Measurements from ENCODE around the gene PRPF8. TPM values are rescaled to one million over a fixed set of nuclear protein-coding genes. Genes with fewer than 3 reads are reported as not detected.

PRPF8 gene
- total RNA-seq: 374 and 375 TPM in 2 replicates

DNA sequence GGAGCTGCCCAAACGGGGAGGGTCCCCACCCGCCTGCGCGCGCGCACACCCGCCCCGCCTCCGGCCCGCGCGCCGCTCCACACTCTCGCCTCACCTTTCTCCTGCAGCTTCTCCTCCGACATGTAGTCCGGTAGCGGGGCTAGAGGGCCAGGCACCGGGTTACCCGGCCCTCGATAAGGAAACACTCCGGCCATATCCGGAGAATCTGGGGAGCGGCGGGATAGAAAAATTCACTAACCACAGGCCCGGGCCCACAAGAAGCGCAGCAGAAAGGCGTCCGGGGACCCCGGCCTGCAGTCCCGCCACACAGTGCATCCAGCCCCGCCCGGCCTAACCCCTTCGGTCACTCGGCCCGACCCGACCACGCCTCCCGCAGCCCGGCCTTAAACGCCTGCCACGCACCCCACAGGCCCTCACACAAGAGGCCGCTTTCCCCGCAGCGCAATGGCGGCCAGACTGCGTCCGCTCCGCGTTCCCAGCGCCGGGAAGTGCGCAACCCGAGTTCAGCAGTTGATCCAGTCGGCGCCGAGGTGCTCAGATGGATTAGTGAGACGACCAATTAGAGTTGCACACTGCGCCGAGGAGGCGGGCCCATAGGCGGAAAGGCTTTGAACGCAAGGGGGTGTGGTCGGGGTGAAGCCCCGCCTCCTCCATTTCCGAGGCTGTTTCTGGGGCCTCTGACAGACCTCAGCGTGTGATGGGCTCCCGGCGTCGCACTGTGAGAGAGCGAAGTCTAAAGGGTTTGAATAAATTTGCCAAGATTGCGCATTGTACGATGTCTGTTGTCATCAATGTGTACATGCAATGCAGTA lies at the start of gene PRPF8:
Gene PRPF8 (minus strand): TSS at position 490 of the 812 bp plus-strand sequence. CDS start 296 bp downstream, at position 194.
- intact Hi-C loops (cut with micrococcal nuclease): loop anchor here (1.0 to 2.0 kb wide), 3 partner anchors 32 to 346 kb away; partner anchors contain the start of genes DPH1 and RILP

DNA sequence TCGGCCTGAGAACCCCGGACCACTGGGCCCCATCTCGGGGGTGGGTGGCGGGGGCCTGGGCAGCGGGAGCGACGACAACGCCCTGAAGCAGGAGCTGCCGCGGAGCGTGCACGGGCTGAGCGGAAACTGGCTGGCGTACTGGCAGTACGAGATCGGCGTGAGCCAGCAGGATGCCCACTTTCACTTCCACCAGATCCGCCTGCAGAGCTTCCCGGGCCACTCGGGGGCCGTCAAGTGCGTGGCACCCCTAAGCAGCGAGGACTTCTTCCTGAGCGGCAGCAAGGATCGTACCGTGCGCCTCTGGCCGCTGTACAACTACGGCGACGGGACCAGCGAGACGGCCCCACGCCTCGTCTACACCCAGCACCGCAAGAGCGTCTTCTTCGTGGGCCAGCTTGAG lies 49.1 kb upstream of the PRPF8 start:
- intact Hi-C loops (cut with micrococcal nuclease): no loop called here

- intact Hi-C loops (cut with micrococcal nuclease): no loop called here
These were observed 48.2 kb upstream of the PRPF8 start for GRCh38 chr17:1732833-1733321.

DNA sequence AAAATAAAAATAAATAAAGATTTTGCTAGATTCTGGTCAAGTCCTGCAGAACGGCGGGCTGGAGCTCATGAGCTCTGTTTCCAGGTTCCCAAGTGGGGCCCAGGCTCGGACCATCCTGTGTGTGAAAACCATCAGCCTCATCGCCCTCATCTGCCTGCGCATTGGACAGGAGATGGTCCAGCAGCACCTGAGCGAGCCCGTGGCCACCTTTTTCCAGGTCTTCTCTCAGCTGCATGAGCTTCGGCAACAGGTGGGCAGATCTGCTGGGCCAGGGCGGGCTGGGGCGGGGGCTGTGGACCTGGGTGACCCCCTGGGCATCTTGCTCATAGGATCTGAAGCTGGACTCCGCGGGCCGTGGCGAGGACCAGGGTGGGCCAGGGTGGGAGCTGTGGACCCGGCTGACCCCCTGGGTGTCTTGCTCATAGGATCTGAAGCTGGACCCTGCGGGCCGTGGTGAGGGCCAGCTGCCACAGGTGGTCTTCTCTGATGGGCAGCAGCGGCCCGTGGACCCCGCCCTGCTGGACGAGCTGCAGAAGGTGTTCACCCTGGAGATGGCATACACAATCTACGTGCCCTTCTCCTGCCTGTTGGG lies 47.7 kb upstream of the PRPF8 start:
- intact Hi-C loops (cut with micrococcal nuclease): no loop called here

DNA sequence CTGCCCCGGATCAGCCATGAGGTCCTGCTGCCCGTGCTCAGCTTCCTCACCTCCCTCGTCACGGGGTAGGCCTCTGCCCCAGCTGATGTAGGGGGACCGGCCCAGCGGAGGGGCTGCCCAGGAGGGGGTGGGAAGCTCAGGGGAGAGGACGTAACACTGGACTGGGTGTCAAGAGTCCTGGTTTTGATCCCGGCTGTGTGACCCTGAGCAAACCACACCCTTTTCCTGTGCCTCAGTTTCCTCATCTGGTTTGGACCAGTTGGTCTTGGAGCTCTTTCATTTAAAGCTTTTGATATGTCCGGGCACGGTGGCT lies 46.5 kb upstream of the PRPF8 start:
- intact Hi-C loops (cut with micrococcal nuclease): no loop called here

DNA sequence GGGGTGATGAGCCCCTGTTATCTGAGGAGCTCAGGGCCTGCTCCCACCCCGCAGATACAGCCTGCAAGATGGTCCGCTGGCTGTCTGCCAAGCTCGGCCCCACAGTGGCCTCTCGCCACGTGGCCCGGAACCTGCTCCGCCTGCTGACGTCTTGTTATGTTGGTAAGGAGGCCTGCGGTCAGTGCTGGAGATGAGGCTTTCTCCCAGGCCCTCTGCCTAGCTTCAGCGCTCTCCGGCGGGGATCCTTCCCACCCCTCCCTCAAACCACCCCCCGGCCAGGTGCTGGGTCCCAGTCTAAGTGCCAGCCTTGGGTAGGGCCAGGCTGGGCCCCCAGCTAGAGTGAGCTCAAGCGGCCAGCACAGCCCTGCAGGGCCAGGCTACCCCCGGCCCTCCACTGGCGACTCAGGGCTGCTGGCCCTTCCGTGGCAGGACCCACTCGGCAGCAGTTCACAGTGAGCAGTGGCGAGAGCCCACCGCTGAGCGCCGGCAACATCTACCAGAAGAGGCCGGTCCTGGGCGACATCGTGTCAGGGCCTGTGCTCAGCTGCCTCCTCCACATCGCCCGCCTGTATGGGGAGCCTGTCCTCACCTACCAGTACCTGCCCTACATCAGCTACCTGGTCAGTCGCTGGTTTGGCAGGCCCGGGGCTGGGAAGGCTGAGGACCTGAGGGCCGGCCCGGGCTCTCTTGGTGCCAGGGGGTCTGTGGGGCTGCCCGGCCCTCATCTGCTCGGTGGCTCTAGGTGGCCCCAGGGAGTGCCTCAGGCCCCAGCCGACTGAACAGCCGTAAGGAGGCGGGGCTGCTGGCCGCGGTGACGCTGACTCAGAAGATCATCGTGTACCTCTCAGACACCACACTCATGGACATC lies 45.9 kb upstream of the PRPF8 start:
- intact Hi-C loops (cut with micrococcal nuclease): no loop called here

- intact Hi-C loops (cut with micrococcal nuclease): no loop called here
These were observed 45.3 kb upstream of the PRPF8 start for GRCh38 chr17:1729966-1730325.

DNA sequence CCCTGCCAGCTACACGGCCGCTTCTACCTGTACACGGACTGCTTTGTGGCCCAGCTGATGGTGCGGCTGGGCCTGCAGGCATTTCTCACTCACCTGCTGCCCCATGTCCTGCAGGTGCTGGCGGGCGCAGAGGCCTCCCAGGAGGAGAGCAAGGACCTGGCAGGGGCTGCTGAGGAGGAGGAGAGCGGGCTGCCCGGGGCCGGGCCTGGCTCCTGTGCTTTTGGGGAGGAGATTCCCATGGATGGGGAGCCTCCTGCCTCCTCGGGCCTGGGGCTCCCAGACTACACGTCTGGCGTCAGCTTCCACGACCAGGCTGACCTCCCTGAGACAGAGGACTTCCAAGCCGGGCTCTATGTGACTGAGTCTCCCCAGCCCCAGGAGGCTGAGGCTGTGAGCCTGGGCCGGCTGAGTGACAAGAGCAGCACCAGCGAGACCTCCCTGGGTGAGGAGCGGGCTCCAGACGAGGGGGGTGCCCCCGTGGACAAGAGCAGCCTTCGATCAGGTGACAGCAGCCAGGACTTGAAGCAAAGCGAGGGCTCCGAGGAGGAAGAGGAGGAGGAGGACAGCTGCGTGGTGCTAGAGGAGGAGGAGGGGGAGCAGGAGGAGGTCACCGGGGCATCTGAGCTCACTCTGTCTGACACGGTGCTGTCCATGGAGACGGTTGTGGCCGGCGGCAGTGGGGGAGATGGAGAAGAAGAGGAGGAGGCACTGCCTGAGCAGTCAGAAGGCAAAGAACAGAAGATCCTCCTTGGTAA lies 43.4 kb upstream of the PRPF8 start:
- intact Hi-C loops (cut with micrococcal nuclease): no loop called here

GRCh38 chr17:1727258-1727789 lies 42.7 kb upstream of the PRPF8 start:
- intact Hi-C loops (cut with micrococcal nuclease): no loop called here

DNA sequence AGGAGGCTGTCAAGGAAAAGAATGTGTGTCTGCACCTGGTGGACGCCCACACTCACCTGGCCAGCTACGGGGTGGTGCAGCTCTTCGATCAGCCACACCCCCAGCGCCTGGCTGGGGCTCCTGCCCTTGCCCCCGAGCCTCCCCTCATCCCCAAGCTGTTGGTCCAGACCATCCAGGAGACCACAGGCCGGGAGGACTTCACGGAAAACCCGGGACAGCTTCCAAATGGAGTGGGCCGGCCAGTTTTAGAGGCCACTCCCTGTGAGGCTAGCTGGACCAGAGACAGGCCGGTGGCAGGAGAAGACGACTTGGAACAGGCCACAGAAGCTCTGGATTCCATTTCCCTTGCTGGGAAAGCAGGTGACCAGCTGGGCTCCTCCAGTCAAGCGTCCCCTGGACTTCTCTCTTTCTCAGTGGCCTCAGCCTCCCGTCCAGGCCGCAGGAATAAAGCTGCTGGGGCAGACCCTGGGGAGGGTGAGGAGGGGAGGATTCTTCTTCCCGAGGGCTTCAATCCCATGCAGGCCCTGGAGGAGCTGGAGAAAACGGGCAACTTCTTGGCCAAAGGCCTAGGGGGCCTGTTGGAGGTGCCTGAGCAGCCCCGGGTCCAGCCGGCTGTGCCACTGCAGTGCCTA lies 42.1 kb upstream of the PRPF8 start:
- intact Hi-C loops (cut with micrococcal nuclease): no loop called here

DNA sequence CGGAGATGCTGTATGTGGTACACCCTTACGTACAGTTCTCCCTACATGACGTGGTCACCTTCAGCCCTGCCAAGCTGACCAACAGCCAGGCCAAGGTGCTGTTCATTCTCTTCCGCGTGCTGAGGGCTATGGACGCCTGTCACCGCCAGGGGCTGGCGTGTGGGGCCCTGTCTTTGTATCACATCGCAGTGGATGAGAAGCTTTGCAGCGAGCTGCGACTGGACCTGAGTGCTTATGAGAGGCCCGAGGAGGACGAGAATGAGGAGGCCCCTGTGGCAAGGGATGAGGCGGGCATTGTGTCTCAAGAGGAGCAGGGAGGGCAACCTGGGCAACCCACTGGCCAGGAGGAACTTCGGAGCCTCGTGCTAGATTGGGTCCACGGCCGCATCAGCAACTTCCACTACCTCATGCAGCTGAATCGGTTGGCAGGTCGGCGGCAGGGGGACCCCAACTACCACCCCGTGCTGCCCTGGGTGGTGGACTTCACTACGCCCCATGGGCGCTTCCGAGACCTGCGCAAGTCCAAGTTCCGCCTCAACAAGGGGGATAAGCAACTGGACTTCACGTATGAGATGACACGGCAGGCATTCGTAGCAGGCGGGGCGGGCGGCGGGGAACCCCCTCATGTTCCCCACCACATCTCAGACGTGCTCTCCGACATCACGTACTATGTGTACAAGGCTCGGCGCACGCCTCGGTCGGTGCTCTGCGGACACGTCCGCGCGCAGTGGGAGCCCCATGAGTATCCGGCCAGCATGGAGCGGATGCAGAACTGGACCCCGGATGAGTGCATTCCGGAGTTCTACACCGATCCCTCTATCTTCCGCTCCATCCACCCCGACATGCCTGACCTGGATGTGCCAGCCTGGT lies 41.2 kb upstream of the PRPF8 start:
- intact Hi-C loops (cut with micrococcal nuclease): loop anchor here (2.0 kb wide), 1 partner anchor 147 kb away; no protein-coding TSS in a partner anchor

DNA sequence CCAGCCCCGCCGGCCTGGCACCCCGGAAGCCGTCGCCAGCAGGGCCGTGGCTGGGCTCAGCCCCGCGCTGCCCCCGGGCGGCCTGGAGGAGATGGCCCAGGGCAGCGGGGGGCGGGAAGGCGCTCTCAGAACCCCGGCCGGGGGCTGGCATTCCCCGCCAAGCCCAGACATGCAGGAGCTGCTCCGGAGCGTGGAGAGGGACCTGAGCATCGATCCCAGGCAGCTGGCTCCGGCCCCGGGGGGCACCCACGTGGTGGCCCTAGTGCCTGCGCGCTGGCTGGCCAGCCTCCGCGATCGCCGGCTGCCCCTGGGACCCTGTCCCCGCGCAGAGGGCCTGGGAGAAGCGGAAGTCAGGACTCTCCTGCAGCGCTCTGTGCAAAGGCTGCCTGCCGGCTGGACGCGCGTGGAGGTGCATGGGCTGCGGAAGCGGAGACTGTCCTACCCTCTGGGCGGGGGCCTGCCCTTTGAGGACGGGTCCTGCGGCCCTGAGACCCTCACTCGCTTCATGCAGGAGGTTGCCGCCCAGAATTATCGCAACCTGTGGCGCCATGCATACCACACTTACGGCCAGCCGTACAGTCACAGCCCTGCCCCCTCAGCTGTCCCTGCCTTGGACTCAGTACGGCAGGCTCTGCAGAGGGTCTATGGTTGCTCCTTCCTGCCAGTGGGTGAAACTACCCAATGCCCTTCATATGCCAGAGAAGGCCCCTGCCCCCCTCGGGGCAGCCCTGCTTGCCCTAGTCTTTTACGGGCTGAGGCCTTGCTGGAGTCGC lies 40.4 kb upstream of the PRPF8 start:
- intact Hi-C loops (cut with micrococcal nuclease): loop anchor here (2.0 to 5.0 kb wide), 2 partner anchors 57 to 148 kb away; no protein-coding TSS in a partner anchor

- intact Hi-C loops (cut with micrococcal nuclease): loop anchor here (2.0 to 5.0 kb wide), 2 partner anchors 58 to 148 kb away; no protein-coding TSS in a partner anchor
These were observed 39.7 kb upstream of the PRPF8 start, which contains the start of gene WDR81 for GRCh38 chr17:1724351-1724868. WDR81 (plus strand) TSS chr17:1724704; CDS start chr17:1724960, 256 bp downstream.

- intact Hi-C loops (cut with micrococcal nuclease): loop anchor here (5.0 kb wide), 1 partner anchor 60 kb away; no protein-coding TSS in a partner anchor
These were observed 37.4 kb upstream of the PRPF8 start for GRCh38 chr17:1722022-1722421.

DNA sequence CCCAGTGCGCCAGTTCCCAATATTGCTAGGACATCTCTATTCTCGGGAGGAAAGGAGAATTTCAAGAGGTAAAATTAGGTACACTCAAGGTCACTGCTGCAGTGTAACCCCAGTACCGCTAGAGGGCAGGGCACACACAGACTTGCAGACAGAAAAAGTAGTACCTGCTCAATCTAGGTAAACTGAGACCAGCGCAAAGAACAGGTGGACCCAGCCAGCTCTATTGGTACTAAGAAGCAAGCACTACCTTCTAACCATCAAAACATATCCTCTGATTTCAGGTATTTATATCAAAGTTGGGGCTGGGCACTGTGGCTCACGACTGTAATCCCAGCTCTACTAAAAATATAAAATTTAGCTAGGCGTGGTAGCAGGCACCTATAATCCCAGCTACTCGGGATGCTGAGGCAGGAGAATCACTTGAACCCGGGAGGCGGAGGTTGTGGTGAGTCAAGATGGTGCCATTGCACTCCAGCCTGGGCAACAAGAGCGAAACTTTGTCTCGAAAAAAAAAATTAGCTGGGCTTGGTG lies 36.3 kb upstream of the PRPF8 start:
- intact Hi-C loops (cut with micrococcal nuclease): loop anchor here (2.0 to 5.0 kb wide), 2 partner anchors 44 to 61 kb away; no protein-coding TSS in a partner anchor

DNA sequence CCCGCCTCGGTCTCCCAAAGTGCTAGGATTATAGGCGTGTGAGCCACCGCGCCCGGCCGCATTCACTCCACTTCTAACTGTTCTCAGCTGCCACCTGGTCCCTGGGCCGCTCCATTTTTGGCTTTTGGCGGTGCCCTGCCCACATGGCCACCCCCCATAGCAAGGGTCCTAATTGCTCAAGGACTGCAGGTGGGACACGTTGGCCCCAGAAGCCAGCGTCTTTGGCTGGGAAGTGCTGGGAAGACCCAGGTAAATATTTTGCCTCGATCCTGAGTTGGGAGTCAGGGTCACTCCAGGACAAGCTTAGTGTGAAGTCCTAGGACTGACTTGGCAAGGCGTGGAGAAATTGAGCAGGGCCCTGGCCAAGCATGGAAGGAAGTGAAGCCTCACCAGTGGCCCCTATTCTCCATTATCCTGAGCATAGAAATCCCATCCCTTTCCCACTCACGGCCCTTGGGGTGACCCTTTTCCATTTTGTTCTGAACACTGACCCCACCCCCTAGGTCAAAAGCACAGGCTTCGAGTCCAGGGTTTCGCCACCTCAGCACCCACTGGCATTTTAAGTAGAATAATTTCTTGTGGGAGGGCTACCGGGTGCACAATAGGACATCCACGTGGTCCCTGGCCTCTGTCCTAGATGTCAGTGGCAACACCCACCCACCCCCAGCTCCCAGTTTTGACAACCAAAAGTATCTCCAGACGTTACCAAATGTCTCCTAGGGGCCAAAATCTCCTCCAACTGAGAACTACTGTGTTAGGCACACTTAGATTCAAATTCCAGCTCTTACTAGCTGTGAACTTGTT lies 33.9 kb upstream of the PRPF8 start:
- intact Hi-C loops (cut with micrococcal nuclease): loop anchor here (5.0 kb wide), 1 partner anchor 51 kb away; no protein-coding TSS in a partner anchor

All from T-helper 2 cell treated with Interferon-gamma antibody and Interleukin-4, amounts not matched to agents 100 ng/mL and 5 ng/mL, for 36 hours (primary cell).